GM12878 (cell line): ENCODE data around the gene TCF12. TPM values are rescaled to one million over a fixed set of nuclear protein-coding genes. Genes with fewer than 3 reads are reported as not detected.

ENCODE experiments used
- ATAC-seq: fragments of 200-7000 bp; cut with Tn5 transposase; 3 replicates; pipeline ENCODE4 v1.9.1; 2020; ENCODE audit warnings: mild to moderate bottlenecking, moderate library complexity
- BruUV-seq: library from RNA; stranded (reverse); fragments of 400-500 nt; replicated peaks from 2 replicates; lab custom pipeline; 2021; lab: Mats Ljungman, UMichigan
- CTCF ChIA-PET: fragments of 300-600 bp; sonication (Branson Sonifier 250); formaldehyde crosslinking; extraction: SDS; loops from one replicate; lab custom pipeline; 2021; ENCODE audit warnings: inconsistent platforms; lab: Yijun Ruan, JAX
- POLR2A ChIA-PET: fragments of 350-600 bp; formaldehyde crosslinking; extraction: SDS; loops from one replicate; lab custom pipeline; 2021; ENCODE audit warnings: inconsistent platforms; lab: Charles Lee
- RAD21 ChIA-PET: fragments of 300-600 bp; sonication (Branson Sonifier 250); formaldehyde crosslinking; loops from one replicate; lab custom pipeline; 2023; ENCODE audit warnings: antibody characterized with exemption; ENCODE audit not compliant: unreplicated experiment; lab: Charles Lee
- SMC1A ChIA-PET: fragments of 300-600 bp; sonication (Branson Sonifier 250); formaldehyde crosslinking; loops from one replicate; lab custom pipeline; 2023; ENCODE audit not compliant: unreplicated experiment, uncharacterized antibody; lab: Charles Lee
- DNase-seq: peaks from one replicate; pipeline ENCODE4 v3.0.0-alpha.2; 2011; ENCODE audit warnings: low read depth, low spot score
- FAIRE-seq: peaks from 3 replicates; lab custom pipeline; 2011; peaks lifted over from hg19 to GRCh38; lab: Jason Lieb, UNC
- H2AFZ ChIP-seq: 2 replicates; pipeline ENCODE4 v1.6.0; 2011; ENCODE audit warnings: low read depth, low read length, control low read depth; ENCODE audit not compliant: control insufficient read depth
- H3K27ac ChIP-seq: 2 replicates; pipeline ENCODE4 v1.5.1; 2011; ENCODE audit warnings: control low read depth; ENCODE audit not compliant: control insufficient read depth, insufficient read depth
- H3K27me3 ChIP-seq, 2 experiments: replicated peaks in 1 of 2; 2 replicates each; pipeline versions ENCODE4 v1.6.0 to v1.6.1; 2011; ENCODE audit warnings: low read length in 1 of 2; ENCODE audit not compliant: control insufficient read depth in 2 of 2, insufficient read depth in 2 of 2
- H3K36me3 ChIP-seq, 2 experiments: 2 replicates each; pipeline ENCODE4 v1.5.1; 2011; ENCODE audit warnings: low read length in 1 of 2; ENCODE audit not compliant: control insufficient read depth in 2 of 2, insufficient read depth in 2 of 2
- H3K4me1 ChIP-seq: 2 replicates; pipeline ENCODE4 v1.6.1; 2011; ENCODE audit warnings: mild to moderate bottlenecking, low read length, moderate library complexity, mixed read lengths; ENCODE audit not compliant: control insufficient read depth, insufficient read depth
- H3K4me2 ChIP-seq: 2 replicates; pipeline ENCODE4 v1.6.0; 2011; ENCODE audit warnings: control low read depth; ENCODE audit not compliant: control insufficient read depth, insufficient read depth
- H3K4me3 ChIP-seq: fragments of 200-600 bp; sonication (generic); 2 replicates; pipeline ENCODE4 v1.5.1; 2016
- H3K79me2 ChIP-seq: 2 replicates; pipeline ENCODE4 v1.6.0; 2011; ENCODE audit warnings: low read length; ENCODE audit not compliant: control insufficient read depth, insufficient read depth
- H3K9ac ChIP-seq: 2 replicates; pipeline ENCODE4 v1.8.0; 2011; ENCODE audit warnings: low read length, control low read depth, mixed read lengths; ENCODE audit not compliant: control insufficient read depth, insufficient read depth
- H3K9me3 ChIP-seq: replicated peaks from 3 replicates; pipeline ENCODE4 v1.5.1; 2011; ENCODE audit warnings: mild to moderate bottlenecking, low read length; ENCODE audit not compliant: control insufficient read depth, insufficient read depth
- H4K20me1 ChIP-seq: 2 replicates; pipeline ENCODE4 v1.6.0; 2011; ENCODE audit not compliant: control insufficient read depth, insufficient read depth
- BACH1 ChIP-seq: fragments of 450-650 bp; IDR thresholded peaks from 2 replicates; pipeline ENCODE4 v1.6.1; 2017; ENCODE audit warnings: mild to moderate bottlenecking, borderline replicate concordance
- BHLHE40 ChIP-seq, 2 experiments: fragments of 450-650 bp in 1 of 2; IDR thresholded peaks; 2 replicates each; pipeline ENCODE4 v1.6.1; 2011 to 2017; ENCODE audit warnings: low read depth in 2 of 2, borderline replicate concordance in 1 of 2, improper control_type of control experiment in 1 of 2, low read length in 1 of 2, mild to moderate bottlenecking in 1 of 2
- CREM ChIP-seq: IDR thresholded peaks from 2 replicates; pipeline ENCODE4 v1.6.1; 2014; ENCODE audit warnings: antibody characterized with exemption, low read depth
- HDGF ChIP-seq: fragments of 450-650 bp; IDR thresholded peaks from 2 replicates; pipeline ENCODE4 v1.6.1; 2016; ENCODE audit warnings: antibody characterized with exemption
- LARP7 ChIP-seq: fragments of 450-650 bp; IDR thresholded peaks from 2 replicates; pipeline ENCODE4 v1.6.1; 2017; ENCODE audit warnings: mild to moderate bottlenecking
- POLR2A ChIP-seq: IDR thresholded peaks from 2 replicates; pipeline ENCODE4 v1.6.1; 2011; ENCODE audit warnings: low read depth, mild to moderate bottlenecking, low read length
- STAT1 ChIP-seq: fragments of 450-650 bp; conservative IDR thresholded peaks from 2 replicates; pipeline ENCODE4 v1.6.1; 2014; ENCODE audit warnings: antibody characterized with exemption, mild to moderate bottlenecking
- TCF3 ChIP-seq: IDR thresholded peaks from 2 replicates; pipeline ENCODE4 v1.6.1; 2012; ENCODE audit warnings: low read depth, mild to moderate bottlenecking, low read length, borderline replicate concordance; ENCODE audit not compliant: insufficient read depth
- ZBED1 ChIP-seq: IDR thresholded peaks from 2 replicates; pipeline ENCODE4 v1.6.1; 2016; ENCODE audit warnings: borderline replicate concordance
- ZSCAN29 ChIP-seq: fragments of 450-650 bp; IDR thresholded peaks from 2 replicates; pipeline ENCODE4 v1.6.1; 2017; ENCODE audit warnings: mild to moderate bottlenecking, moderate library complexity
- ZZZ3 ChIP-seq: IDR thresholded peaks from 2 replicates; pipeline ENCODE4 v1.6.1; 2011; ENCODE audit warnings: low read depth; ENCODE audit not compliant: control insufficient read depth, insufficient read length
- WGBS: methylation state at CpG from one replicate; pipeline ENCODE4 v1.1.6; 2016; ENCODE audit warnings: low lambda C conversion rate; ENCODE audit not compliant: insufficient replicate concordance, insufficient coverage; ENCODE audit errors: missing lambda C conversion rate; 5-methylcytosine and 5-hydroxymethylcytosine counted together
- in situ Hi-C: fragments of 300-500 bp; cut with MboI; formaldehyde crosslinking; loops from 9 replicates; pipeline ENCODE4 v1.14.3; 2018; ENCODE audit warnings: mixed read lengths
- intact Hi-C: fragments of 100-400 bp; cut with micrococcal nuclease; formaldehyde crosslinking; loops from one replicate; pipeline ENCODE4 v1.14.2; 2022; ENCODE audit not compliant: unreplicated experiment
- polyA plus RNA-seq, 11 experiments: library from polyadenylated mRNA; depleted of rRNA in 4 of 11; unstranded in 6 of 11; stranded (reverse) in 5 of 11; fragments of >200 nt; fragmentation: Nextera tagmentation in 4 of 11; fragmentation: Illumina TruSeq in 1 of 11; extraction: Ambion mirVana in 4 of 11; extraction: Trizol in 1 of 11; gene quantifications; 1 replicate in 1 of 11; 2 replicates in 10 of 11; pipeline versions ENCODE4 v1.2.1 to v1.2.3, GENCODE V29; 2011 to 2016; ENCODE audit warnings: inconsistent platforms in 2 of 11, missing spikeins in 2 of 11, low read depth in 1 of 11
- total RNA-seq, 4 experiments: library from RNA; depleted of rRNA in 3 of 4; stranded (reverse); fragments of >200 nt in 3 of 4; fragmentation: Illumina TruSeq in 1 of 4; extraction: Trizol in 1 of 4; gene quantifications; 2 replicates each; pipeline versions ENCODE4 v1.2.1 to v1.2.3, GENCODE V29; 2013 to 2021

The TCF12 gene
- total and polyA plus RNA-seq, 10 of the 15 experiments (the other 5 are each of a cell fraction or from before 2014, with no cell fraction given) = 8.2 to 70.9 (median 49.5) TPM

DNA sequence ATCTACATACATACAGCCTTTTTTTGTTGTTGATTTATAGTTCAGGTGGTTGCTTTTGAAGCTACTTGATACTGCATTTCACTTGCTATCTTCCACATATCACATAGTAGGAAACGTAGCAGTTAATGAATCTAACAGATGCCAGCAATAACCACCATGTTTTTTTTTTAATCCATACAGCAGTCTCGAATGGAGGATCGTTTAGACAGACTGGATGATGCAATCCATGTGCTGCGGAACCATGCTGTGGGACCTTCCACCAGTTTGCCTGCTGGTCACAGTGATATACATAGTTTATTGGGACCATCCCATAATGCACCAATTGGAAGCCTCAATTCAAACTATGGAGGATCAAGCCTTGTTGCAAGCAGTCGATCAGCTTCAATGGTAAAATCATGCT, 334.6 kb downstream of the TCF12 start:
- ChIA-PET RAD21 (no interaction called here), SMC1A (interaction anchor here (0.7 to 2.2 kb wide), 5 partner anchors 10 to 338 kb away, joined by 3 to 6 read pairs (median 3); no protein-coding TSS in a partner anchor), CTCF (interaction anchor here (0.9 to 1.6 kb wide), 4 partner anchors 10 to 106 kb away, joined by 3 to 6 read pairs (median 4); no protein-coding TSS in a partner anchor), POLR2A (no interaction called here)
- no peak overlapping the region for H2AFZ ChIP-seq
- H3K27me3 ChIP-seq = no peaks in the 10 kb centered on the region
- no peak overlapping the region for H3K9ac ChIP-seq
- no peak overlapping the region for H3K4me2 ChIP-seq
- intact Hi-C loops = no loop called here
- ATAC-seq (no peak), DNase-seq (no peak), FAIRE-seq (no peak)
- no TSS peak for BruUV-seq
- peaks cover 1 to 8% of the 10 kb centered on the region in 2 experiments; a peak in 2 of 4 replicates for H3K36me3 ChIP-seq
- H3K4me1 ChIP-seq = no peaks in the 10 kb centered on the region
- 96% methylated on average over 5 of the region's 5 CpGs for WGBS
- no peak for TF ChIP-seq TCF3
- TF ChIP-seq POLR2A = no peak
- TF ChIP-seq ZZZ3 = no peak
- TF ChIP-seq STAT1 = no peak
- TF ChIP-seq CREM = no peak
- TF ChIP-seq ZBED1 = no peak
- TF ChIP-seq LARP7 = no peak
- no peak for TF ChIP-seq ZSCAN29
- no peak for TF ChIP-seq BACH1
- no peak for TF ChIP-seq BHLHE40 (IDR thresholded peaks at IDR 0.05; ENCODE audit: borderline replicate concordance in 1 of 2, low read depth in 2 of 2, low read length in 1 of 2)
- no peak for TF ChIP-seq HDGF
- H4K20me1 ChIP-seq = no peaks in the 10 kb centered on the region
- no peaks in the 10 kb centered on the region for H3K9me3 ChIP-seq
- no peak overlapping the region for H3K4me3 ChIP-seq
- no peak overlapping the region for H3K27ac ChIP-seq
- in situ Hi-C loops = no loop called here
- H3K79me2 ChIP-seq = no peaks in the 10 kb centered on the region
